Activated T-cell treated with anti-CD3 and anti-CD28 coated beads, Interleukin-2, amount 50 U/mL, for 24 hours (primary cell): Measurements from ENCODE around the gene MAN1A1.

Experiments used
- DNase-seq: peaks from one replicate; pipeline ENCODE4 v3.0.0-alpha.2; 2020
- H3K27ac Mint-ChIP-seq: 2 replicates; pipeline ENCODE4 v1.8.0; 2020; ENCODE audit warnings: mild to moderate bottlenecking, mixed read lengths
- H3K27me3 Mint-ChIP-seq: 2 replicates; pipeline ENCODE4 v1.8.0; 2020; ENCODE audit warnings: mixed read lengths
- H3K36me3 Mint-ChIP-seq: 2 replicates; pipeline ENCODE4 v1.8.0; 2020; ENCODE audit warnings: low read depth, mixed read lengths
- H3K4me1 Mint-ChIP-seq: 2 replicates; pipeline ENCODE4 v1.8.0; 2020; ENCODE audit warnings: low read depth, mixed read lengths
- H3K4me3 Mint-ChIP-seq: 2 replicates; pipeline ENCODE4 v1.8.0; 2020; ENCODE audit warnings: mild to moderate bottlenecking, moderate library complexity, mixed read lengths
- H3K9me3 Mint-ChIP-seq: 2 replicates; pipeline ENCODE4 v1.8.0; 2020; ENCODE audit warnings: mixed read lengths

Gene MAN1A1

DNA sequence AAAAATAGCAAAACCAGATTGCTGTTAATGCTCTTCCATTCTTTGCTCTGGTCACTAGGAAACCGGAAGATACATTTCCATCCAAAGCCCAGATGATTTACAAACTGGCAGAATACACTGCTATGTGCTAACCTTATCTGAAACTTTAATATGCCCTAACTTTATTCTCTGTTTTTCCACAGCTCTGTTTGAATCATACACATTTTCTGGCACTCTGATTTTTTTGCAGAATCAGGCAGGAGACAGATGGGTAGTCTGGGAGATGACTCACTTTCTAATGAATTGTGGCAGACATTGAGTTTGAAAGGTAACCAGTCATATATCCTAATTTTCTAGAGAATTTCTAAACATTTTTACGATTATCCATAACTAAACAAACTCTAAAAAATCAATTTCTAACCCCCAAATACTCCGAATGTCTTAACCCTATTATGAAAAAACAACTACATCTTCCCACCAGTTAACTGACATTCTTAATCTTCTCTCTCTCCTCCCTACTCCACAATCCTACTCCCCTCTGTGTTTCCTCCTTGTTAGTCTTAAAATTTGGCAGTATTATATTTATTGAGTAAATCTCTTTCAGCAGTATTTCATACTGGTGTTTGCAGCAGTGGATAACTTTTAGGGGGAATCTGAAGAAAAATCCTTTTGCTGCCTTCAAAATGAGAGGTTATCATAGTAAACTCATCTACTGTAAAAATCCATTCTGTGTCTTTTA is 63.5 kb downstream of the MAN1A1 start:
- no peaks in the 10 kb centered on the region for H3K9me3 Mint-ChIP-seq
- no peak overlapping the region for H3K4me3 Mint-ChIP-seq
- H3K36me3 Mint-ChIP-seq, result peaks cover 65% of the 10 kb centered on the region
- H3K27ac Mint-ChIP-seq, result no peak overlapping the region
- H3K4me1 Mint-ChIP-seq, result peaks cover 8% of the 10 kb centered on the region
- no peak for DNase-seq
- H3K27me3 Mint-ChIP-seq, result no peaks in the 10 kb centered on the region

DNA sequence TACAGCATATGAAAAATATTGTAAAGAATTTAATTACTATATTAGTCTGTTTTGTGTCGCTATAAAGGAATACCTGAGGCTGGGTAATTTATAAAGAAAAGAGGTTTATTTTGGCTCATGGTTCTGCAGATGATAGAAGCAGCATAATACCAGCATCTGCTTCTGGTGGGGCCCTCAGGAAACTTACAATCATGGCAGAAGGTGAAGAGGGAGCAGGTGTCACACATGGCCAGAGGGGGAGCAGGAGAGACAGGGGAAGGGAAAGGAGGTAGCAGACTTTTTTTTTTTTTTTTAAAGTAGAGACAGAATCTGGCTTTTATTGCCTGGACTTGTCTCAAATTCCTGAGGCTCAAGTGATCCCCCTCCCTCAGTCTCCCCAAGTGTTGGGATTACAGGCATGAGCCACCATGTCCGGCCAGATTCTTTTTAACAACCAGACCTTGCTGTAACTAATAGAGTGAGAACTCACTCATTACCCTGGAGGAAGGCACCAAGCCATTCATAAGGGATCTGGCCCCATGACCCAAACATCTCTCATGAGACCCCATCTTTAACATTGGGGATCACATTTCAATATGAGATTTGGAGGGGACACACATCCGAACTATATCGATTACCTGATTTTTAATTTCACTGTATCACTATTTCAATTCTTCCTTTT is 64.6 kb downstream of the MAN1A1 start:
- H3K4me1 Mint-ChIP-seq, result peaks cover 10% of the 10 kb centered on the region
- no peak overlapping the region for H3K27ac Mint-ChIP-seq
- no peaks in the 10 kb centered on the region for H3K9me3 Mint-ChIP-seq

DNA sequence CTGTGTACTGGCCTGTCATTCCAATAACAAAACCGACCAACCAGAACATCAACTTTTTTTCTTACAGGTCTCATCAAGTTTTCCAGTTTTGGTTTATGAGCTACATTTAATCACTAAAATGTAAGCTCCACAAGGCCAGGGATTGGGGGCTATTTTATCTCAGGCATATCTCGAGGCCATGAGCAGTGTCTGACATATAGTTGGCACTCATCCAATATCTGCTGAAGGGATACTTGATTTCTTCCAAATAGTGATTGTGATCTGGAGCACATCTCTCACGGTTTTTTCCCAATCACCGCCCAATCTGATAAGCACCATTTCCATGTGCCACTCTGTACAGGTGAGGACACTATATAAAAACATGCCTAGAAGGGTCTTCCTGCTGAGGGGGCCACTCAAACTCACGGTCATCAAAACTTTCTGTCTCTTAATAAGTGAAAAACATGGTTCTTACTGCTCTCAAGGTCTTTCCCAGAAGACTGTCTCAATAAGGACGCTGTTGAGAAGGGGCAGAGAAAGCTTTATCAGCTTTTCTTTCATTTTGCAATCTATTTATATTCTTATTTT is 65.5 kb downstream of the MAN1A1 start:
- Mint-ChIP-seq H3K27ac (no peak overlapping the region), H3K36me3 (peaks cover 57% of the 10 kb centered on the region), H3K9me3 (no peaks in the 10 kb centered on the region), H3K27me3 (no peaks in the 10 kb centered on the region), H3K4me3 (no peak overlapping the region), H3K4me1 (peaks cover 10% of the 10 kb centered on the region)
- DNase-seq, result no peak

More for the DNA sequence above, 64.6 kb downstream of the MAN1A1 start:
- no peak overlapping the region for H3K4me3 Mint-ChIP-seq
- peaks cover 63% of the 10 kb centered on the region for H3K36me3 Mint-ChIP-seq
- H3K27me3 Mint-ChIP-seq, result no peaks in the 10 kb centered on the region
- DNase-seq, result no peak

DNA sequence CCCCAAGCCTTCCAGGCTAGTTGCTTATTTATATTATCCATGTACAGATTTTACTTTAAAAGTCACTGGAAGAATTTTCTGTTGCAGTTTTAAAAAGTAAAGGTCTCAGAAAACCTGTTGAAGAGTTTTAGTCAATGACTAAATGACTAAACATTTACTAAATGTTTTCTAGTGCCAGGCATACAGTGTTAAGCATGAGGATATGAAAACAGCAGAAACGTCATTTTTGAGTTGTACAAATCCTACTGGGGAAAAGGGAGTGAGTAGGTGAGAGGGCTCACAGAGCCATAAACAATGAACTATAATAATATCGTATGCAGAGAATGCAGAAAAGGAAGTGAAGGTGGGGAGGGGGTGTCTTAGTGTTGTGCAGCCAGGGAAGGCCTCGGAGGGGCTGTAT is 66.3 kb downstream of the MAN1A1 start:
- no peaks in the 10 kb centered on the region for H3K9me3 Mint-ChIP-seq
- peaks cover 10% of the 10 kb centered on the region for H3K4me1 Mint-ChIP-seq
- peaks cover 55% of the 10 kb centered on the region for H3K36me3 Mint-ChIP-seq
- H3K27me3 Mint-ChIP-seq, result no peaks in the 10 kb centered on the region
- no peak overlapping the region for H3K4me3 Mint-ChIP-seq
- H3K27ac Mint-ChIP-seq, result no peak overlapping the region
- no peak for DNase-seq

DNA sequence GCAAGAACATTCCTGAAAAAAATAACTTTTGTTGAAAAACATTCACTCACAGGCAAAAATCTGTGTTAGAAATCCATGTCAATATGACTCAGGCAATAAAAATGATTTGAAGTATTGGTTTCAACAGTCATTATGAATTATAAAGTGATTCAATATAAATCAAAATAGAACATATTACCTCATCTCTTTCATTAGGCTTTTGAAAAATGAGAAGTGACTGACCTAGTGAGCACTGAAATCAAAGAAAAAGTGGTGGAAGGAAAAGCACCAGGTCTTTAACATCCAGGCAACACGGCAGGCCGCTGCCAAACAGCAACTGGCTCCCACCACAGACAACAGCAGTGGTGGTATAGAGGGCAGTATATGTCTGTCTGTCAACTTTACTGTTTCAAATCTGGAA is 68.9 kb downstream of the MAN1A1 start:
- H3K27me3 Mint-ChIP-seq, result no peaks in the 10 kb centered on the region
- peaks cover 8% of the 10 kb centered on the region for H3K4me1 Mint-ChIP-seq
- H3K9me3 Mint-ChIP-seq, result no peaks in the 10 kb centered on the region
- no peak for DNase-seq
- peaks cover 47% of the 10 kb centered on the region for H3K36me3 Mint-ChIP-seq
- no peak overlapping the region for H3K27ac Mint-ChIP-seq
- H3K4me3 Mint-ChIP-seq, result no peak overlapping the region

DNA sequence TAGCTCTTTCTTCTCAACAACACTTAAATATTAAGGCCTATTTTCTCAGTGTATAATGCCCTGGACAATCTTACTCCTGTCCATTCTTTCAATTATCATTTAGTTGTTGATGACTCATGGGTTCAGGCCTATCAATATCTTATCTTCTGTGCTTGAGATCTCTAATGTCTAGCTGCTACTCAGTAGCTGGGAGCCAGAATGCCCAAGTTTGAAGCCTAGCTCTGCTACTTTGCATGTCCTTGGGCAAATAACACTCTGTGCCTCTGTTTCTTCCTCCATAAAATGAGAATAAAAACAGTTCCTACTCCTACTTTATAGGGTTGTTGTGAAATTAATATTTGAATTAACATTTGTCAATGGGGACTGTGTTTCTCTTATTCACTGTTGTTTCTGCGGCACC is 69.5 kb downstream of the MAN1A1 start:
- Mint-ChIP-seq H3K36me3 (peaks cover 43% of the 10 kb centered on the region), H3K27ac (no peak overlapping the region), H3K9me3 (no peaks in the 10 kb centered on the region), H3K27me3 (no peaks in the 10 kb centered on the region), H3K4me1 (peaks cover 8% of the 10 kb centered on the region), H3K4me3 (no peak overlapping the region)
- DNase-seq, result no peak

DNA sequence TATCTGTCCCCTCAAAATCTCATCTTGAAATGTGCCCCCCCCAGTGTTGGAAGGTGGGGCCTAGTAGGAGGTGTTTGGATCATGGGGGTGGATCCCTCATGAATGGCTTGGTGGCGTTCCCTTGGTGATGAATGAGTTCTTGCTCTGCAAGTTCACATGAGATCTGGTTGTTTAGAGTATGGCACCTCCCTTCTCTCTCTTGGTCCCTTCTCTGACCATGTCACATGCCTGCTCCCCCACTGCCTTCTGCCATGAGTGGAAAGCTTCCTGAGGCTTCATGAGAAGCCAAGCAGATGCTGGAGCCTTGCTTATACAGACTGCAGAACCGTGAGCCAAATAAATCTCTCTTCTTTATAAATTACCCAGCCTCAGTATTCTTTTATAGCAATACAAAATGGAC is 70.9 kb downstream of the MAN1A1 start:
- Mint-ChIP-seq H3K4me3 (no peak overlapping the region), H3K27me3 (no peaks in the 10 kb centered on the region), H3K36me3 (peaks cover 40% of the 10 kb centered on the region), H3K27ac (no peak overlapping the region), H3K9me3 (no peaks in the 10 kb centered on the region), H3K4me1 (peaks cover 7% of the 10 kb centered on the region)
- no peak for DNase-seq

DNA sequence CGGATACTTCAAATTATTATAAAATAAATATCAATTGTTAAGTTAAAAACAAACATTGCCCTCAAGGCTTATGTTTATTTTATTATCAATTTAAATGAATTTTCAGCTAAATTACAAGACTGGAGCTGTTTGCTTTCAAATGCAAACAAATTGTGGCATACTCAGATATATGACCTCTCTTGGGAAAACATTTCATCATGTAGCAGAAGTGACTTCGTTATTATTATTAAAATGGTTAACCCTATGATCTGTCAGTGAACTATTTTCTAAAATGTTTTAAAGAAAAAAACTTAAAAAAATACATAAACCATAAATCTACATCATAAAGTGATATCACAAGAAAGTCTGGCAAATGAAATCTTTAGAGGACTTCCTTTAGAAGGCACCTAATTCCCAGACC is 72.5 kb downstream of the MAN1A1 start:
- peaks cover 38% of the 10 kb centered on the region for H3K36me3 Mint-ChIP-seq
- H3K27ac Mint-ChIP-seq, result no peak overlapping the region
- peaks cover 2% of the 10 kb centered on the region for H3K4me1 Mint-ChIP-seq
- no peak for DNase-seq
- peaks cover 3% of the 10 kb centered on the region for H3K9me3 Mint-ChIP-seq
- H3K4me3 Mint-ChIP-seq, result no peak overlapping the region
- H3K27me3 Mint-ChIP-seq, result no peaks in the 10 kb centered on the region

DNA sequence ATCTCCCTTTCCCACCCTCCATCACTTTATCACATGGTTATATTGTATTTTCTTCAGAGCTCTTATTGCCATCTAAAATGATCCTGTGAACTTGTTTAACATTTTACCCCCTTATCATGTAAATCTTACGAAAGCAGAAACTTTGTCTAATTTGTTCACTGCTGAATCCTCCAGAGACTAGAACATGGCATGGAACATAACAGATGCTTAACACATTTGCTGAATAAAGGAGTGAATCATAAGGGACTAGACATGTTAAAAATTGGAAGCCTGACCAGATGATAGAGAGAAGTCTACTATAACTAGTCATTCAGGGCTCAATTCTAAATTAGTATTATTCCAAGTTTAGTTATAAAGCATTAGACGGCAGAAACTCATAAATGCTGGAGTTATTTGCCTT is 73.3 kb downstream of the MAN1A1 start:
- Mint-ChIP-seq H3K27me3 (no peaks in the 10 kb centered on the region), H3K4me1 (peaks cover 2% of the 10 kb centered on the region), H3K27ac (no peak overlapping the region), H3K4me3 (no peak overlapping the region), H3K9me3 (peaks cover 6% of the 10 kb centered on the region), H3K36me3 (peaks cover 36% of the 10 kb centered on the region)
- DNase-seq, result no peak

DNA sequence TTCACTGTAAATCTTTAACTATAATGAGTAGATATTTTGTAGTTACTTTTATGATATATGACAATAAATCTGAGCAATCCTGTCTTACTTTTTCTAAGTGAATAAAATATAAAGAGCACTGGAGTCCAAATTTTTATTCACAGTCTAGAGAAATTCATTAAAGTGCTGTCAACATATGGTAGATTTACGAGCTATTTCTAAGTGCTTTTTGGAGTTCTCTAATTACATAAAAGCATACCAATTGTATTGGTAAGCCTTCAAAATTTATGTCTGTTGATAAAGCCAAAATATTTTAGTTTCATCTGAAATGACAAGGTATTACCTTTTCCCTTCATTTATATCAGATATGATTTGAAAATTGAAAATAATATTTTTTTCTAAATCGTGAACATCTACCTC is 75.4 kb downstream of the MAN1A1 start:
- Mint-ChIP-seq H3K4me3 (no peak overlapping the region), H3K36me3 (peaks cover 48% of the 10 kb centered on the region), H3K27me3 (no peaks in the 10 kb centered on the region), H3K27ac (no peak overlapping the region), H3K4me1 (peaks cover 1% of the 10 kb centered on the region), H3K9me3 (peaks cover 13% of the 10 kb centered on the region)
- DNase-seq, result no peak

DNA sequence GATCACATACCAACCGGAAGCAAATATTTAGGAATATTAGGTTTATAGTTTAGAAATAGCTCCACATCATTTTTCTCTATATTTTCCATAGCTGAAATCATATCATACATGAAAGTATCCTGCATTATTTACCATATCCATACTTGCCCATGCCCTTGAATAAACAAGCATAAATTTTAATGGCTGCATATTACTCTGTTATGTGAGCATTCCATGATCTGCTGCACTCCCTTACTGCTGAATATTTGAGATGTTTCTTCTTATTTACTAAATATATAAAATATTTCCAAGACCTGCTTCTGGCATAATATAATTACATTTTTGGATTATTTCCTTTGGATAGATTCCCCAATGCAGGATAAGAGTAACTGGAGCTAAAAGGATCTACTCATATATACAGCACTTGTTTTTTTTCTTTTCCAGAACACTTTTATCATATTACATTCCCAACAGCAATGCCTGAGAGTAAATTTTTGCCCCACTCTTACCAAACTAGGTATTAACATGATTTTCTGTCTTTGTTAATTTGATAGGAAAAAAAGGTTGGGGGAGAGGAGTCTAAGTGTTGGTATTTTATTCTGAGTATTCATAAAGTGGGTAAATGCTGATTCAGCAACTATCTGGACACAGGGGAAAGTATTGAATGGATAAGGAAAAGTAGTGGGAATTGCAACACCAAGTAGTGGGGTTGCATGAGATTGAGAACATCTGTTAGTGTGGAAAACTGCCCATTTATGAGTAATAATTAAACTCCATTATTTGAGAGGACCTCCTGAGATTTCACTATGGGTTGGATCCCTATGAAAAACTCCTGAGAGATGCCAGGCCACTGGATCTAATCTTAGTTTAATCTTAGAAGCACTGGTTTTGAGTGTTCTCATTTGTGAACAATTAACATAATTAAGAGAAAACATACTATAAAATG is 76.0 kb downstream of the MAN1A1 start:
- H3K36me3 Mint-ChIP-seq, result peaks cover 55% of the 10 kb centered on the region
- no peaks in the 10 kb centered on the region for H3K27me3 Mint-ChIP-seq
- no peak for DNase-seq
- H3K4me1 Mint-ChIP-seq, result peaks cover 8% of the 10 kb centered on the region
- peaks cover 13% of the 10 kb centered on the region for H3K9me3 Mint-ChIP-seq
- no peak overlapping the region for H3K4me3 Mint-ChIP-seq
- no peak overlapping the region for H3K27ac Mint-ChIP-seq

DNA sequence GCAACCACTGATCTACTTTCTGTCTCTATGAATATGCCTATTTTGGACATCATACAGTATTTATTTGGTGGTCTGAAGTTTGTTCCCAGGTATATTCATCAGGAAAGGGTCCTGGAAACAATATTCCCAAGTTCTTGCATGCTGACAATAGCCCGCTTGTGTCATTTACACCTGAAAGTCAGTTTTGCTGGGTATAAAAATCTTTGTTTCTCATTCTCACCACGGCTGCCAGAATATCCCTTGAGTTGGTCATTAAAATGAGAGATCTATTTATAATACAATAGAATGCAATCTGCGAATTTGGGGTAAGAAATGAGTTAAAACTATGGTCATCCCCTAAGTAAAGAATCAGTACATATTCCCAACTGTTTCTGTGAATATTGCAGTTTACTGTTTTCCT is 79.0 kb downstream of the MAN1A1 start:
- H3K4me1 Mint-ChIP-seq, result peaks cover 23% of the 10 kb centered on the region
- no peak overlapping the region for H3K4me3 Mint-ChIP-seq
- no peak overlapping the region for H3K27ac Mint-ChIP-seq
- H3K9me3 Mint-ChIP-seq, result peaks cover 13% of the 10 kb centered on the region
- no peaks in the 10 kb centered on the region for H3K27me3 Mint-ChIP-seq
- no peak for DNase-seq
- H3K36me3 Mint-ChIP-seq, result peaks cover 48% of the 10 kb centered on the region

DNA sequence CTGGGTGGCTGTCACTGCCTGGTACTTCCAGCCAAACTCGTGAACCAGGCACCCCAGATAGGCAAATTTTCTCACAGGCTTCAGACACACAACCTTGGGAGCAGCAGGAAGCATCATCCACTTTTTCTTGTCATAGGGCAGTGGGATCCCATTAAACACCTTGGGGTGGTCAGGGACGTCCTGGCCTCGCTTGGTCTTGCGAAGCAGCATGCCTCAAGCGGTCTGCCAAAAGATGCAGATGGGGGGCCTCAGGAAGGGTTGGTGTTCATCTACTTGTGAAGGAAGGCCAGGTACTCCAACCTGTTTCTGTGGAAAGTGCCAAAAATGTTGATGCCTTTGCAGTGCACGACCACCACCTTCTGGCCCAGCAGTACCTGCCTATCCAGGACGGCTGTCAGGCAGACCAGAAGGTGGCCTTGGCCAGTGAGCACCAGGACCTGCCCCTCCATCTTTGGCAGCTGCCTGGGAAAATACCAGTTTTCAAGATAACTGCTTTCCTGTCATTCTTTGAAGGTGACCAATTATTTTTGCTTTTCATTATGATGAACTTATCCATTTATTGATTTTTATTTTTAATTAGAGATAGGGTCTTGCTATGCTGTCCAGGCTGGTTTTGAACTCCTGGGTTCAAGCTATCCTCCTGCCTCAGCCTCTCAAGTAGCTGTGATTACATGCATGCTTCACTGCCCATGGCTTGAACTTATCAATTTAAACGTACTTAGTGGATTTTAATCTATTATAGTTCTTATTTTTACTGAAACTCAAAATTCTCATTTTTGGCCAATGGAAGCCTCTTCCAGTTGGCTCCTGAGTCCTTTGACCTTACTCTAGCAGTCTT is 80.1 kb downstream of the MAN1A1 start:
- peaks cover 23% of the 10 kb centered on the region for H3K4me1 Mint-ChIP-seq
- H3K36me3 Mint-ChIP-seq, result peaks cover 43% of the 10 kb centered on the region
- peaks cover 13% of the 10 kb centered on the region for H3K9me3 Mint-ChIP-seq
- no peak overlapping the region for H3K4me3 Mint-ChIP-seq
- DNase-seq, result no peak
- H3K27me3 Mint-ChIP-seq, result no peaks in the 10 kb centered on the region
- H3K27ac Mint-ChIP-seq, result no peak overlapping the region
